Breast epithelium (tissue), 4 donors: ENCODE results near the gene FUT9. TPM values are rescaled to one million over a fixed set of nuclear protein-coding genes. Genes with fewer than 3 reads are reported as not detected.

Experiments used
- DNase-seq, 2 donors: peaks; one replicate each; pipeline ENCODE4 v3.0.0-alpha.2; 2019; ENCODE audit warnings: low spot score in 2 of 2
- H3K27ac ChIP-seq, 2 donors: fragments of 200-600 bp; sonication (generic) in 1 of 2; one replicate each; pipeline ENCODE4 v1.5.1; 2016 to 2019; ENCODE audit warnings: mild to moderate bottlenecking in 1 of 2
- H3K27me3 ChIP-seq, 2 donors: fragments of 200-600 bp; sonication (generic) in 1 of 2; one replicate each; pipeline versions ENCODE4 v1.5.1 to v1.6.0; 2017 to 2019; ENCODE audit warnings: control low read depth in 1 of 2, mild to moderate bottlenecking in 1 of 2
- H3K36me3 ChIP-seq: fragments of 200-600 bp; one replicate; pipeline ENCODE4 v1.5.1; 2019
- H3K4me1 ChIP-seq, 2 donors: fragments of 200-600 bp; sonication (generic); one replicate each; pipeline ENCODE4 v1.5.1; 2016 to 2019; ENCODE audit warnings: control low read depth in 1 of 2
- H3K4me3 ChIP-seq, 3 donors: fragments of 200-600 bp; sonication (generic); 1 replicate in 2 of 3; 2 replicates in 1 of 3; pipeline ENCODE4 v1.5.1; 2016 to 2019; ENCODE audit warnings: mild to moderate bottlenecking in 3 of 3, moderate library complexity in 2 of 3
- H3K9me3 ChIP-seq, 2 donors: fragments of 200-600 bp; sonication (generic) in 1 of 2; one replicate each; pipeline ENCODE4 v1.5.1; 2016 to 2019; ENCODE audit warnings: control low read depth in 1 of 2
- CTCF ChIP-seq, 3 donors: fragments of 450-650 bp; IDR thresholded peaks; one replicate each; pipeline ENCODE4 v1.5.1; 2016 to 2017; ENCODE audit warnings: antibody characterized with exemption in 3 of 3, mild to moderate bottlenecking in 3 of 3, moderate library complexity in 3 of 3
- POLR2A ChIP-seq: fragments of 450-650 bp; IDR thresholded peaks from one replicate; pipeline ENCODE4 v1.6.1; 2016; ENCODE audit warnings: antibody characterized with exemption, mild to moderate bottlenecking, moderate library complexity
- POLR2AphosphoS5 ChIP-seq, 3 donors: sonication (generic); formaldehyde crosslinking; IDR thresholded peaks; one replicate each; pipeline ENCODE4 v1.6.1; 2017; ENCODE audit warnings: antibody characterized with exemption in 3 of 3
- intact Hi-C: fragments of 100-400 bp; cut with DNase I; formaldehyde crosslinking; loops from one replicate; pipeline ENCODE4 v1.15.1; 2023; ENCODE audit warnings: low total_unique reads
- total RNA-seq, 3 donors: library from RNA; depleted of rRNA; stranded (reverse); fragments of >200 nt; gene quantifications; one replicate each; pipeline ENCODE4 v1.1.0, GENCODE V29; 2016

FUT9 gene
- total RNA-seq, 3 donors from 2014 or later, result 1.3 to 2.8 TPM; not detected in 1

DNA sequence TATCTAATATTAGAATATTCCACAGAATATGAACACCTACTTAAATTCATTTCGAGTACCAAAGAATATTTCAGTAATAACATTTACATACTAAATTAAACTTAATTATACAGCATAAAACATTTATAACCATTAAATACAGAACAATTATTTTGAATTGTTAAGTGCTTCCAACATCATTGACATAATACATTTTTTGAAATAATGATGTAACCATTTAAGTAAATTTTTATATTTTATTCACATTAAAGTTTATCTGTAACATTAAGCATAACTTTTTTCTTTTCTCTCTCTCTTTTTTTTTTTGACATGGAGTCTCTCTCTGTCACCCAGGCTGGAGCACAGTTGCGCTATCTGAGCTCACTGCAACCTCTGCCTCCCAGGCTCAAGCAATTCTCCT, 44.5 kb downstream of the FUT9 start:
- DNase-seq, result no peak
- Histone ChIP-seq H3K27me3 (no peaks in the 10 kb centered on the region), H3K36me3 (no peaks in the 10 kb centered on the region), H3K4me3 (no peak overlapping the region), H3K9me3 (no peaks in the 10 kb centered on the region), H3K4me1 (no peaks in the 10 kb centered on the region), H3K27ac (no peak overlapping the region)
- intact Hi-C loops, result no loop called here
- no peak for TF ChIP-seq POLR2A
- no peak for TF ChIP-seq CTCF (IDR thresholded peaks at IDR 0.05)
- no peak for TF ChIP-seq POLR2AphosphoS5 (IDR thresholded peaks at IDR 0.05)

GRCh38 chr6:96065213-96065612, 49.4 kb downstream of the FUT9 start:
- intact Hi-C loops, result no loop called here
- no peaks in the 10 kb centered on the region for H3K27me3 ChIP-seq
- H3K27ac ChIP-seq, result no peak overlapping the region
- no peaks in the 10 kb centered on the region for H3K36me3 ChIP-seq
- H3K4me1 ChIP-seq, result no peaks in the 10 kb centered on the region
- TF ChIP-seq CTCF (IDR thresholded peaks at IDR 0.05) (no peak), POLR2A (no peak), POLR2AphosphoS5 (IDR thresholded peaks at IDR 0.05) (no peak)
- no peaks in the 10 kb centered on the region for H3K9me3 ChIP-seq
- H3K4me3 ChIP-seq, result no peak overlapping the region
- no peak for DNase-seq

GRCh38 chr6:96066376-96066775, 50.6 kb downstream of the FUT9 start:
- no peak for DNase-seq
- Histone ChIP-seq H3K27me3 (no peaks in the 10 kb centered on the region), H3K4me1 (no peaks in the 10 kb centered on the region), H3K36me3 (no peaks in the 10 kb centered on the region), H3K4me3 (no peak overlapping the region), H3K27ac (no peak overlapping the region), H3K9me3 (no peaks in the 10 kb centered on the region)
- TF ChIP-seq POLR2AphosphoS5 (IDR thresholded peaks at IDR 0.05) (no peak), CTCF (IDR thresholded peaks at IDR 0.05) (no peak), POLR2A (no peak)
- intact Hi-C loops, result no loop called here

GRCh38 chr6:96073555-96073954, 57.8 kb downstream of the FUT9 start:
- TF ChIP-seq POLR2AphosphoS5 (IDR thresholded peaks at IDR 0.05), result no peak
- TF ChIP-seq POLR2A, result no peak
- TF ChIP-seq CTCF (IDR thresholded peaks at IDR 0.05), result no peak
- H3K4me1 ChIP-seq, result no peaks in the 10 kb centered on the region
- no peak overlapping the region for H3K4me3 ChIP-seq
- intact Hi-C loops, result no loop called here
- no peak for DNase-seq
- H3K27ac ChIP-seq, result no peak overlapping the region
- H3K9me3 ChIP-seq, result no peaks in the 10 kb centered on the region
- no peaks in the 10 kb centered on the region for H3K27me3 ChIP-seq
- H3K36me3 ChIP-seq, result no peaks in the 10 kb centered on the region

- Histone ChIP-seq H3K4me1 (no peaks in the 10 kb centered on the region), H3K9me3 (no peaks in the 10 kb centered on the region), H3K36me3 (no peaks in the 10 kb centered on the region), H3K27ac (no peak overlapping the region), H3K4me3 (no peak overlapping the region), H3K27me3 (no peaks in the 10 kb centered on the region)
- no peak for TF ChIP-seq POLR2AphosphoS5 (IDR thresholded peaks at IDR 0.05)
- TF ChIP-seq CTCF (IDR thresholded peaks at IDR 0.05), result no peak
- TF ChIP-seq POLR2A, result no peak
- no peak for DNase-seq
- intact Hi-C loops, result no loop called here
Observed at GRCh38 chr6:96074006-96074405, 58.2 kb downstream of the FUT9 start.
